ENCODE results near the gene MRTFA. TPM values are rescaled to one million over a fixed set of nuclear protein-coding genes. Genes with fewer than 3 reads are reported as not detected.
A peak's percentile ranks its signal among the peaks of the same experiment; 100 is the strongest.

The MRTFA gene
- total and polyA plus RNA-seq, 2 of the 13 experiments (the other 11 are each of a cell fraction or from before 2014, with no cell fraction given): 2.4 to 8.2 TPM

GRCh38 chr22:40636380-40637182, at the start of gene MRTFA (continued):
- TF ChIP-seq ARID4A (CRISPR knock-in tag; IDR thresholded peaks at IDR 0.05; ENCODE audit: borderline replicate concordance): peak; percentile 88
- TF ChIP-seq HOXD1 (CRISPR knock-in tag; IDR thresholded peaks at IDR 0.05): peak; percentile 59; the same call in 1 of the 2 replicates
- peak; percentile 26; the same call in 1 of the 2 replicates for TF ChIP-seq PAXIP1 (CRISPR knock-in tag; conservative IDR thresholded peaks at IDR 0.05)
- peak; percentile 94 for TF ChIP-seq GABPB1 (CRISPR knock-in tag; IDR thresholded peaks at IDR 0.05)
- 0 out of 2 replicates have a peak, but pooled peaks have one; percentile 22 for TF ChIP-seq ZNF616 (CRISPR knock-in tag; IDR thresholded peaks at IDR 0.05; ENCODE audit: low read depth)
- peak; percentile 89 for TF ChIP-seq ZMYM4 (CRISPR knock-in tag; IDR thresholded peaks at IDR 0.05)
- no peak for TF ChIP-seq PRDM4 (CRISPR knock-in tag; IDR thresholded peaks at IDR 0.05; ENCODE audit: borderline replicate concordance)
- peak; percentile 48; the same call in 1 of the 2 replicates for TF ChIP-seq ZSCAN9 (CRISPR knock-in tag; IDR thresholded peaks at IDR 0.05; ENCODE audit: borderline replicate concordance)
- TF ChIP-seq MXD3 (CRISPR knock-in tag; IDR thresholded peaks at IDR 0.05): peak; percentile 54
- TF ChIP-seq RAD21 (CRISPR knock-in tag; IDR thresholded peaks at IDR 0.05): peak; percentile 69; the same call in 1 of the 2 replicates
- TF ChIP-seq ZNF687 (CRISPR knock-in tag; IDR thresholded peaks at IDR 0.05): peak; percentile 79
- peak; percentile 62 for TF ChIP-seq ZFX (CRISPR knock-in tag; IDR thresholded peaks at IDR 0.05; ENCODE audit: low read depth)
- peak; percentile 82 to 84 for TF ChIP-seq POLR2A (IDR thresholded peaks at IDR 0.05; ENCODE audit: insufficient read depth in 1 of 2, low read depth in 2 of 2, low read length in 2 of 2)

Data from HepG2 (cell line).